ENCODE measurements around the gene GAL3ST1.

The GAL3ST1 gene

GRCh38 chr22:30531651-30532608 is 42.5 kb downstream of the GAL3ST1 start:
- DNase-seq = no peak

GRCh38 chr22:30526656-30527055 is 47.8 kb downstream of the GAL3ST1 start:
- DNase-seq = no peak

- DNase-seq = no peak
Measured at GRCh38 chr22:30523646-30524489, 50.6 kb downstream of the GAL3ST1 start.

DNA sequence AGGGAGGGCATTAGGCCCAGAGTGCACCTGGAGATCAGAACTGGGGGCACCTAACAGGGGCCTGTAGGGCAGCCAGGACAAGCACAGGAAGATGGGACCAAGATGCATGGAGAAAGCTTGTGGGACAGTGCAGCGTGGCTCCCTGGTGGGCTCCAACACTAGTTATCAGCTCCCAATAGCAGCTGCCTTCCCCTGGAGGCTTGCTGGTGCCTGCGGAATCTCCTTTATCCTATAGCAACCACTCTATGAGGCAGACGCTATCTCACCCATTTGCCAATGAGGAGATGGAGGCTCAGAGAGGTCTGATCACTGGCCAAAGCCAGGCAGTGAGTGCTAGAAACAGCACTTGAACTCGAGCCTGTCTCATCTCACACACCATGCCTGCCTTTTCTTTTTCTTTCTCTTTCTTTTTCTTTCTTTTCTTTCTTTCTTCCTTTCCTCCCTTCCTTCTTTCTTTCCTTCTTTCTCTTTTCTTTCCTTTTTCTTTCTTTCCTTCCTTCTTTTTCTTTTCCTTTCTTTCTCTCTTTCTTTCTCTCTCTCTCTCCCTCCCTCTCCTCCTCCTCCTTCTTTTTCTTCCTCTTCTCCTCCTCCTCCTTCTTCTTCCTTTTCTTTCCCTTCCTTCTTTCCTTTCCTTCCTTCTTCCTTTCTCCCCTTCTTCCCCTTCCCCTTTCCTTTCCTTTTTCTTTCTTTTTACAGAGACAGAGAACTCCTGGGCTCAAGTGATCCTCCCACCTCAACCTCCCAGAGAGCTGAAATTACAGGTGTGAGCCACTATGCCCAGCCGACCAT is 52.9 kb downstream of the GAL3ST1 start:
- no peak for DNase-seq

GRCh38 chr22:30519842-30520425 is 54.5 kb downstream of the GAL3ST1 start:
- DNase-seq = no peak

DNA sequence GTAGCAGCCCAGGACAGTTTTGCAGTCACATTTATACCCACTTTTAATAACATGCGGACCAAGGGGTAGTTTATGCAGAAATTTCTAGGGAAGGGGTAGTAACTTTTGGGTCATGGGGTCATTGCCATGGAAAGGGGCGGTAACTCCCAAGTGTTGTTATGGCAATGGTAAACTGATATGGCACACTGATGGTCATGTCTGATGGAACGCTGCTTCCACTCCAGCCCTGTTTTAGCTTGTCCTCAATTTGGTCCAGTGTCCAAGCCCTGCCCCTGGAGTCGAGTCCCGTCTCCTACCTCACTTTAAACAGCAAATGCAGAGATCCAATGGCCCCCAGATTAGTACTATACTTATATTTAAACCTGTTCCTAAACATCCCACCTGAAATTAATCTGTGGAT is 57.7 kb downstream of the GAL3ST1 start:
- DNase-seq = no peak

GRCh38 chr22:30516273-30516672 is 58.2 kb downstream of the GAL3ST1 start:
- DNase-seq = no peak

GRCh38 chr22:30514252-30514651 is 60.2 kb downstream of the GAL3ST1 start:
- no peak for DNase-seq

GRCh38 chr22:30513462-30513861 is 61.0 kb downstream of the GAL3ST1 start:
- DNase-seq = no peak

GRCh38 chr22:30511911-30512310 is 62.6 kb downstream of the GAL3ST1 start:
- no peak for DNase-seq

DNA sequence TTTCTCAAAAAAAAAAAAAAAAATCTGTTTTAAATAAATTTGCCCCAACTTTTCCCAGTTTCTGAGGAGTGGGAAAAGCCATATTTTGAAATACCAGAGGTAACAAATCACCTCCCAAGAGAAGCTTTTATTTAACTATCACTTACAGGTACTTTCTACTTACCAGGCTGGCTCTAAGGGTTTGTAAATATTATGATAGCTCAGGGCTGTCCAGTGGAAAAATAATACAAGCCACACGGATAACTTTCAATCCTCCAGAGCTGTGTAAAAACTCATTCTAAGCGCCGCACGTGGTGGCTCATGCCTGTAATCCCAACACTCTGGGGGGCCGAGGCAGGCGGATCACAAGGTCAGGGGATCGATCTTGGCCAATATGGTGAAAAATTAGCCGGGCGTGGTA is 63.4 kb downstream of the GAL3ST1 start:
- DNase-seq = no peak

DNA sequence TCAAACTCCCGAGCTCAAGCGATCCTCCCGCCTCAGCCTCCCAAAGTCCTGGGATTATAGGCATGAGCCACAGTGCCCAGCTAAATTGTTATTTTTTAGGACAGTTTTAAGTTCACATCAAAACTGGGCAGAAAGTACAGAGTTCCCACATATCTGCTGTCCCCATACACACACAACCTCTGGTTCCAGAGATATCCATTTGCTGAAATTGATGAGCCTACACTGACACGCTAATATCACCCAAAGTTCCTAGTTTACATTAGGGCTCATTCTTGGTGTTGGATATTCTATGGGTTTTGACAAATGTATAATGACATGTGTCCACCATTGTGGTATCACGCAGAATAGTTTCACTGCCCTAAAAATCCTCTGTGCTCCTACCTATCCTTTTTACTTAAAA is 66.2 kb downstream of the GAL3ST1 start:
- DNase-seq = no peak

DNA sequence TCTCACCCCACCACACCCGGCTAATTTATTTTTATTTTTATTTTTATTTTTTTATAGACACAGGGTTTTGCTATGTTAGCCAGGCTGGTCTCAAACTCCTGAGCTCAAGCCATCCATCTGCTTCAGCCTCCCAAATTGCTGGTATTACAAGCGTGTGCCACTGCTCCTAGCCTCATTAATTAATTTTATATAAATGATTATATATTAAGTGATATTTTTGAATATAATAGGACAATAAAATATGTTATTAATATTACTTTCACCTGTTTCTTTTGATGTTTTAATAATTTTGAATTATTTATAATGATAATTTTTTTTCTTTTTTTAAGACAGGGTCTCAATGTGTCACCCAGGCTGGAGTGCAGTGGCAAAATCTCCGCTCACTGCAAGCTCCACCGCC is 66.8 kb downstream of the GAL3ST1 start:
- DNase-seq = no peak

- no peak for DNase-seq
Measured at GRCh38 chr22:30506507-30506968, 67.9 kb downstream of the GAL3ST1 start.

Data from activated CD4-positive, alpha-beta T cell treated with anti-CD3 and anti-CD28 coated beads for 4 hours (primary cell).